ENCODE data around the gene ANLN.

The ANLN gene

DNA sequence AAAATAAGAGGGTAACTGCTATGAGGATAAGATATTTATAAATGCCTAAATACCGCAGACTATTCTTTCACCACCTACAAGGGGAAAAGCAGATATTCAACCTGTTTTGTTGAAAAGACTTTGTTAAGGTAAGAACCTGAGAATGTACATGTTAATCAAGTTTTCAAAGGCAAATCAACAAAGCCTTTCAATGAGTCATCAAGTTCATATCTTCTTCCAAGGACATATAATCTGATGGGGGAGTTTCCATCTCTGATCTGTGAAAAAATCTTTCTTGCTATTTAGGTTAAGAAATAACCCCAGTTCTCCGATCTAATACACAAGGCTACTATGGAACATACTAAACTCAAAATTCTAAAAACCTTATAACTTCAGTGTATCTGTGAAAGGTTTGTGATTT is 40.0 kb upstream of the ANLN start:
- no peak overlapping the region for H3K4me3 ChIP-seq (ENCODE audit: low read depth, low read length)
- no peak for DNase-seq (ENCODE audit: low read depth)
- TF ChIP-seq, protein P1, sequence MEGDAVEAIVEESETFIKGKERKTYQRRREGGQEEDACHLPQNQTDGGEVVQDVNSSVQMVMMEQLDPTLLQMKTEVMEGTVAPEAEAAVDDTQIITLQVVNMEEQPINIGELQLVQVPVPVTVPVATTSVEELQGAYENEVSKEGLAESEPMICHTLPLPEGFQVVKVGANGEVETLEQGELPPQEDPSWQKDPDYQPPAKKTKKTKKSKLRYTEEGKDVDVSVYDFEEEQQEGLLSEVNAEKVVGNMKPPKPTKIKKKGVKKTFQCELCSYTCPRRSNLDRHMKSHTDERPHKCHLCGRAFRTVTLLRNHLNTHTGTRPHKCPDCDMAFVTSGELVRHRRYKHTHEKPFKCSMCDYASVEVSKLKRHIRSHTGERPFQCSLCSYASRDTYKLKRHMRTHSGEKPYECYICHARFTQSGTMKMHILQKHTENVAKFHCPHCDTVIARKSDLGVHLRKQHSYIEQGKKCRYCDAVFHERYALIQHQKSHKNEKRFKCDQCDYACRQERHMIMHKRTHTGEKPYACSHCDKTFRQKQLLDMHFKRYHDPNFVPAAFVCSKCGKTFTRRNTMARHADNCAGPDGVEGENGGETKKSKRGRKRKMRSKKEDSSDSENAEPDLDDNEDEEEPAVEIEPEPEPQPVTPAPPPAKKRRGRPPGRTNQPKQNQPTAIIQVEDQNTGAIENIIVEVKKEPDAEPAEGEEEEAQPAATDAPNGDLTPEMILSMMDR (IDR thresholded peaks at IDR 0.05; ENCODE audit: control insufficient read depth, extremely low read depth, insufficient read depth) = no peak

DNA sequence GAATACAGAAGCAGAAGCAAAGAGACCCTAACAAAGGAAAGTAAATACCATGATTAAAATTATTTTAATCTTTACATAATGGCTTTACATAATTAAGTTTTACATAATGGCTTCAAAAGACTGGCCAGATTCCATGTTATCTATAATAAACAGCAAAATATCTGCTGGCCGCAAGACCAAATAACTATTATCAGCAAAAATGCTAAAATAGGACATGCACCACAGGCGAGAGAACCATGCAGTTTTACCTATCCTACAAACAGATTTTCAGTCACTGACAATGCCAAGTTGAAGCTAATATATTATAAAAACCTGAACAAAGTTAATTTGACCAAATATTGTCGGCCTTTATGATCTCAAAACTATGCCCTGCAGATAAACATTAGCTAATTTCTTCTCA is 34.2 kb upstream of the ANLN start:
- no peak overlapping the region for H3K4me3 ChIP-seq (ENCODE audit: low read depth, low read length)
- TF ChIP-seq, protein P1 (IDR thresholded peaks at IDR 0.05; ENCODE audit: control insufficient read depth, extremely low read depth, insufficient read depth) = no peak
- DNase-seq (ENCODE audit: low read depth) = no peak

GRCh38 chr7:36357054-36357453 is 32.6 kb upstream of the ANLN start:
- DNase-seq (ENCODE audit: low read depth) = no peak
- no peak overlapping the region for H3K4me3 ChIP-seq (ENCODE audit: low read depth, low read length)
- TF ChIP-seq, protein P1 (IDR thresholded peaks at IDR 0.05; ENCODE audit: control insufficient read depth, extremely low read depth, insufficient read depth) = no peak

DNA sequence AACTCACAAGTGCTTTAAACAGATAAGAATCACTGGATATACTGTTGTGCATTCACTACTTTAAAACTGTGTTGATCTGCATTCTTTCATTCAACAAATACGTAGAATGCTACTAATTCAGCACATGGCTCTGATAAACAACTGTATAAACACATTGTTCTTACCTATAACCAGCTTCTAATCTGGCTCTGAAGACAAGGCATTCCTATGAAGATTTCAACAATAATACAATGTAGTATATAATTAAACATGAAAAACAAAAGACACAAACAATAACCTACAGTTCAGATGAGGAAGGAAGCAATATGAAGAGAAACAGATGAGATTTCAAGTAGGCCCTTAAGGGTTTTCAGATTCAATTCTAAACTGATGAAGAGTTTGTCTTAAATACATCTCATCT is 31.1 kb upstream of the ANLN start:
- TF ChIP-seq, protein P1 (IDR thresholded peaks at IDR 0.05; ENCODE audit: control insufficient read depth, extremely low read depth, insufficient read depth) = no peak
- no peak for DNase-seq (ENCODE audit: low read depth)

DNA sequence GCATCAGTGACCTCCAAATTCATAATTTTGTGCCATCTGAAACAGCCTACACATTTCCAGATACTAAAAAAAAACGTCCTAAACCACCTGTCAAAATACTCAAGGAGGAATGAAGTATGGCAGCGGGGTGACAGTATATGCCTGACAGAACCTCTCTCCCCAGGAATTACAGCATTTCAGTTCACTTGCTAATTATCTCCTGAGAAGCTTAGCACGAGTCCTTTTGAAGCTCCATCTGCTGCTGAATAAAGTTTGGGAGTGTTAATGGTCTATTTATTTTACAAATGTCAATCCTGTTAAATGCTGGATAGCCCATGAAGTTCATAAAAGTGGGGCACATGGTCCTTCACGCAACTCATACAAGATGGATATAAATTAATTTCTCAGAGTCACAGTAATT is 29.4 kb upstream of the ANLN start:
- TF ChIP-seq, protein P1 (IDR thresholded peaks at IDR 0.05; ENCODE audit: control insufficient read depth, extremely low read depth, insufficient read depth) = no peak

More for the DNA sequence above, 31.1 kb upstream of the ANLN start:
- H3K4me3 ChIP-seq (ENCODE audit: low read depth, low read length) = no peak overlapping the region

DNA sequence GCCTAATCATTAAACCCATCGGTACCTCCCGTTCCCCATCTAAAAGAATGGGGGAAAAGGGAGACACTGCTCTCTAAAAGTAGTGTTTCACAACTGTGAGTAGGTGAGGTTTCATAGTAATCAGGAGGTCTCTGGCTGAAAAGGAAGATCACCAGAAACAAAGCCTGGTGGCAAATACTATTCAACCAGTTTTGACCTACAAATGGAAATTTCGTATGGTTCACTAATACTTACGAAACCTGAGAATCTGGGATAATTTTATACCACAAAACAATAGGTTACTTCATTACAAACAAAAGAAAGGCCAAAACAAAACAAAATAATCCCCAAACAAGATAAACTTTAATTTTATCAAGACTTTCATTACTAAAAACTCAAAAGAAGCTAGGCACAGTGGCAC is 28.4 kb upstream of the ANLN start:
- H3K4me3 ChIP-seq (ENCODE audit: low read depth, low read length) = no peak overlapping the region

More for the DNA sequence above, 29.4 kb upstream of the ANLN start:
- no peak for DNase-seq (ENCODE audit: low read depth)
- no peak overlapping the region for H3K4me3 ChIP-seq (ENCODE audit: low read depth, low read length)

GRCh38 chr7:36363515-36363914 is 26.1 kb upstream of the ANLN start:
- TF ChIP-seq, protein P1 (IDR thresholded peaks at IDR 0.05; ENCODE audit: control insufficient read depth, extremely low read depth, insufficient read depth) = no peak
- H3K4me3 ChIP-seq (ENCODE audit: low read depth, low read length) = no peak overlapping the region
- DNase-seq (ENCODE audit: low read depth) = no peak

More for the DNA sequence above, 28.4 kb upstream of the ANLN start:
- TF ChIP-seq, protein P1 (IDR thresholded peaks at IDR 0.05; ENCODE audit: control insufficient read depth, extremely low read depth, insufficient read depth) = no peak
- DNase-seq (ENCODE audit: low read depth) = no peak

Measured in LNCaP clone FGC (cell line).